GM23248 (cell line): Measurements from ENCODE around the gene ANKUB1. TPM values are rescaled to one million over a fixed set of nuclear protein-coding genes. Genes with fewer than 3 reads are reported as not detected.

Experiments
- DNase-seq: peaks from one replicate; pipeline ENCODE4 v3.0.0-alpha.2; 2015
- H2AFZ ChIP-seq: fragments of 200-600 bp; sonication (generic); 2 replicates; pipeline ENCODE4 v1.6.1; 2016; ENCODE audit warnings: antibody characterized with exemption
- H3F3A ChIP-seq: fragments of 200-600 bp; sonication (generic); 2 replicates; pipeline ENCODE4 v1.6.1; 2016; ENCODE audit warnings: mild to moderate bottlenecking, antibody characterized with exemption, mixed run types; ENCODE audit not compliant: insufficient read depth
- H3K27ac ChIP-seq: fragments of 200-600 bp; sonication (generic); 2 replicates; pipeline ENCODE4 v1.5.1; 2016; ENCODE audit warnings: mild to moderate bottlenecking
- H3K27me3 ChIP-seq: fragments of 200-600 bp; sonication (generic); replicated peaks from 2 replicates; pipeline ENCODE4 v1.6.1; 2016; ENCODE audit warnings: mild to moderate bottlenecking; ENCODE audit not compliant: insufficient read depth
- H3K36me3 ChIP-seq: fragments of 200-600 bp; sonication (generic); 2 replicates; pipeline ENCODE4 v1.6.1; 2016; ENCODE audit warnings: low read depth, mild to moderate bottlenecking
- H3K4me1 ChIP-seq: fragments of 200-600 bp; sonication (generic); 2 replicates; pipeline ENCODE4 v1.6.1; 2016; ENCODE audit warnings: mild to moderate bottlenecking; ENCODE audit not compliant: insufficient read depth
- H3K4me2 ChIP-seq: fragments of 200-600 bp; sonication (generic); one replicate; pipeline ENCODE4 v1.6.1; 2016; ENCODE audit warnings: mild to moderate bottlenecking; ENCODE audit not compliant: unreplicated experiment
- H3K4me3 ChIP-seq: fragments of 200-600 bp; sonication (generic); 2 replicates; pipeline ENCODE4 v1.5.1; 2016; ENCODE audit warnings: mild to moderate bottlenecking
- H3K79me2 ChIP-seq: fragments of 200-600 bp; sonication (generic); 2 replicates; pipeline ENCODE4 v1.6.1; 2016; ENCODE audit warnings: mild to moderate bottlenecking; ENCODE audit not compliant: insufficient read depth
- H3K9ac ChIP-seq: fragments of 200-600 bp; sonication (generic); 2 replicates; pipeline ENCODE4 v1.6.1; 2016; ENCODE audit warnings: mild to moderate bottlenecking
- H3K9me2 ChIP-seq: fragments of 200-600 bp; sonication (generic); 2 replicates; pipeline ENCODE4 v1.6.1; 2016; ENCODE audit warnings: mixed run types, mild to moderate bottlenecking, moderate library complexity; ENCODE audit not compliant: insufficient read depth
- H3K9me3 ChIP-seq: fragments of 200-600 bp; sonication (generic); one replicate; pipeline ENCODE4 v1.6.1; 2017; ENCODE audit warnings: low read depth
- H4K20me1 ChIP-seq: fragments of 200-600 bp; sonication (generic); 2 replicates; pipeline ENCODE4 v1.6.0; 2016; ENCODE audit not compliant: insufficient read depth
- EZH2 ChIP-seq: fragments of 200-600 bp; sonication (generic); IDR thresholded peaks from 2 replicates; pipeline ENCODE4 v1.6.1; 2018; ENCODE audit warnings: antibody characterized with exemption, mild to moderate bottlenecking; ENCODE audit not compliant: insufficient read depth, poor library complexity, severe bottlenecking
- EZH2phosphoT487 ChIP-seq: fragments of 200-600 bp; sonication (generic); IDR thresholded peaks from 2 replicates; pipeline ENCODE4 v1.6.1; 2018; ENCODE audit warnings: antibody characterized with exemption, moderate library complexity, mild to moderate bottlenecking, low read depth; ENCODE audit not compliant: insufficient read depth
- WGBS, 2 experiments: methylation state at CpG; one replicate each; pipeline ENCODE4 v1.1.6; 2015 to 2017; ENCODE audit warnings: low lambda C conversion rate in 2 of 2, low coverage in 1 of 2; ENCODE audit errors: missing lambda C conversion rate in 2 of 2; 5-methylcytosine and 5-hydroxymethylcytosine counted together
- in situ Hi-C: fragments of 300-500 bp; cut with MboI; formaldehyde crosslinking; loops from 2 replicates; pipeline ENCODE4 v1.15.0; 2020
- polyA plus RNA-seq: library from polyadenylated mRNA; unstranded; fragments of >200 nt; fragmentation: Nextera tagmentation; extraction: Ambion mirVana; gene quantifications from 2 replicates; pipeline ENCODE4 v1.2.1, GENCODE V29; 2016
- total RNA-seq: library from RNA; depleted of rRNA; stranded (reverse); fragments of >200 nt; shearing (Covaris generic); gene quantifications from 2 replicates; pipeline ENCODE4 v1.2.3, GENCODE V29; 2014

ANKUB1 gene
- total and polyA plus RNA-seq, 2 experiments from 2014 or later: not detected

GRCh38 chr3:149744606-149745005, 47.7 kb downstream of the ANKUB1 start:
- no peak overlapping the region for H3K9ac ChIP-seq
- H3F3A ChIP-seq: no peaks in the 10 kb centered on the region; the same call in 1 of the 2 replicates
- no peaks in the 10 kb centered on the region for H3K9me2 ChIP-seq
- no peaks in the 10 kb centered on the region for H3K9me3 ChIP-seq
- H3K27ac ChIP-seq: no peak overlapping the region
- no peak overlapping the region for H3K4me3 ChIP-seq
- H3K4me2 ChIP-seq: no peak overlapping the region
- H2AFZ ChIP-seq: no peak overlapping the region
- in situ Hi-C loops: no loop called here
- H3K4me1 ChIP-seq: no peaks in the 10 kb centered on the region
- DNase-seq: no peak
- TF ChIP-seq EZH2: no peak
- TF ChIP-seq EZH2phosphoT487: no peak
- peaks cover 30% of the 10 kb centered on the region for H3K79me2 ChIP-seq
- whole genome bisulfite sequencing, 2 experiments: 97 to 98% methylated on average over 3 of the region's 3 CpGs
- no peaks in the 10 kb centered on the region for H3K27me3 ChIP-seq
- no peaks in the 10 kb centered on the region for H4K20me1 ChIP-seq
- peaks cover 64% of the 10 kb centered on the region for H3K36me3 ChIP-seq

GRCh38 chr3:149744151-149744550, 48.2 kb downstream of the ANKUB1 start:
- H3K4me3 ChIP-seq: no peak overlapping the region
- in situ Hi-C loops: no loop called here
- H4K20me1 ChIP-seq: no peaks in the 10 kb centered on the region
- H3K4me1 ChIP-seq: no peaks in the 10 kb centered on the region
- no peak for TF ChIP-seq EZH2phosphoT487
- no peak for TF ChIP-seq EZH2
- H3K79me2 ChIP-seq: peaks cover 26% of the 10 kb centered on the region; the same call in 1 of the 2 replicates
- H2AFZ ChIP-seq: no peak overlapping the region
- no peaks in the 10 kb centered on the region for H3K9me3 ChIP-seq
- no peak overlapping the region for H3K27ac ChIP-seq
- H3K27me3 ChIP-seq: no peaks in the 10 kb centered on the region
- peaks cover 65% of the 10 kb centered on the region for H3K36me3 ChIP-seq
- no peaks in the 10 kb centered on the region for H3K9me2 ChIP-seq
- H3K9ac ChIP-seq: no peak overlapping the region
- no peak for DNase-seq
- H3F3A ChIP-seq: no peaks in the 10 kb centered on the region; the same call in 1 of the 2 replicates
- no peak overlapping the region for H3K4me2 ChIP-seq

GRCh38 chr3:149739396-149739795, 53.0 kb downstream of the ANKUB1 start:
- Histone ChIP-seq H3K79me2 (no peaks in the 10 kb centered on the region), H3K36me3 (peaks cover 43% of the 10 kb centered on the region), H3K27me3 (no peaks in the 10 kb centered on the region), H3K27ac (no peak overlapping the region), H3K9ac (no peak overlapping the region), H3K4me2 (no peak overlapping the region), H3K4me1 (peaks cover 16% of the 10 kb centered on the region), H3K4me3 (no peak overlapping the region), H4K20me1 (no peaks in the 10 kb centered on the region), H2AFZ (no peak overlapping the region), H3K9me2 (no peaks in the 10 kb centered on the region), H3K9me3 (no peaks in the 10 kb centered on the region), H3F3A (peaks cover 25% of the 10 kb centered on the region)
- in situ Hi-C loops: no loop called here
- TF ChIP-seq EZH2phosphoT487: no peak
- WGBS, 2 experiments: 95 to 100% methylated on average over 2 of the region's 2 CpGs
- DNase-seq: no peak

GRCh38 chr3:149738876-149739275, 53.5 kb downstream of the ANKUB1 start:
- Histone ChIP-seq H3K79me2 (no peaks in the 10 kb centered on the region), H4K20me1 (no peaks in the 10 kb centered on the region), H3K9me2 (no peaks in the 10 kb centered on the region), H3K9me3 (no peaks in the 10 kb centered on the region), H3K27me3 (no peaks in the 10 kb centered on the region), H3K9ac (no peak overlapping the region), H3K36me3 (peaks cover 42% of the 10 kb centered on the region), H3K4me1 (peaks cover 16% of the 10 kb centered on the region), H3F3A (peaks cover 25% of the 10 kb centered on the region), H2AFZ (no peak overlapping the region), H3K27ac (no peak overlapping the region), H3K4me3 (no peak overlapping the region), H3K4me2 (no peak overlapping the region)
- in situ Hi-C loops: no loop called here
- DNase-seq: no peak
- WGBS, 2 experiments: 73 to 85% methylated on average over 2 of the region's 2 CpGs
- TF ChIP-seq EZH2 (no peak), EZH2phosphoT487 (no peak)

GRCh38 chr3:149736953-149737205, 55.5 kb downstream of the ANKUB1 start:
- TF ChIP-seq EZH2 (no peak), EZH2phosphoT487 (no peak)
- no peaks in the 10 kb centered on the region for H4K20me1 ChIP-seq
- in situ Hi-C loops: no loop called here
- no peaks in the 10 kb centered on the region for H3K79me2 ChIP-seq
- H3K4me3 ChIP-seq: no peak overlapping the region
- no peaks in the 10 kb centered on the region for H3K27me3 ChIP-seq
- H3K9ac ChIP-seq: no peak overlapping the region
- DNase-seq: no peak
- peaks cover 25% of the 10 kb centered on the region for H3F3A ChIP-seq
- peaks cover 16% of the 10 kb centered on the region for H3K4me1 ChIP-seq
- no peak overlapping the region for H3K4me2 ChIP-seq
- peaks cover 24% of the 10 kb centered on the region; the same call in 1 of the 2 replicates for H3K36me3 ChIP-seq
- H3K9me2 ChIP-seq: no peaks in the 10 kb centered on the region
- H3K27ac ChIP-seq: no peak overlapping the region
- no peaks in the 10 kb centered on the region for H3K9me3 ChIP-seq
- H2AFZ ChIP-seq: no peak overlapping the region
